Endothelial cell of umbilical vein (primary cell): ENCODE data around the gene UBASH3A. TPM values are rescaled to one million over a fixed set of nuclear protein-coding genes. Genes with fewer than 3 reads are reported as not detected.

Experiments
- BruUV-seq: library from RNA; stranded (reverse); fragments of 400-500 nt; replicated peaks from 2 replicates; lab custom pipeline; 2021; lab: Mats Ljungman, UMichigan
- CTCF ChIA-PET: fragments of 300-600, 350-600 bp; sonication (Branson Sonifier 250); formaldehyde crosslinking; loops from one replicate; lab custom pipeline; 2021; ENCODE audit warnings: antibody characterized with exemption, inconsistent platforms; lab: Charles Lee
- POLR2A ChIA-PET: fragments of 300-600, 350-600 bp; sonication (Branson Sonifier 250); formaldehyde crosslinking; loops from one replicate; lab custom pipeline; 2021; ENCODE audit warnings: antibody characterized with exemption, inconsistent platforms; lab: Charles Lee
- DNase-seq: peaks from one replicate; pipeline ENCODE4 v3.0.0-alpha.2; 2011; ENCODE audit warnings: low read depth, low spot score
- FAIRE-seq: peaks from 2 replicates; lab custom pipeline; 2011; peaks lifted over from hg19 to GRCh38; lab: Jason Lieb, UNC
- H2AFZ ChIP-seq: 2 replicates; pipeline ENCODE4 v1.6.0; 2012; ENCODE audit warnings: low read depth, low read length, control low read depth, inconsistent platforms
- H3K27ac ChIP-seq: 2 replicates; pipeline ENCODE4 v1.5.1; 2011; ENCODE audit warnings: low read depth, mild to moderate bottlenecking, control low read depth, low read length, moderate library complexity; ENCODE audit not compliant: insufficient read depth
- H3K27me3 ChIP-seq, 2 experiments: 2 replicates each; pipeline versions ENCODE4 v1.6.0 to v1.6.1; 2011; ENCODE audit warnings: low read length in 2 of 2, mixed read lengths in 1 of 2; ENCODE audit not compliant: control insufficient read depth in 2 of 2, insufficient read depth in 2 of 2
- H3K36me3 ChIP-seq, 2 experiments: 2 replicates in 1 of 2; 3 replicates in 1 of 2; pipeline ENCODE4 v1.5.1; 2011; ENCODE audit warnings: low read length in 2 of 2, mild to moderate bottlenecking in 1 of 2, moderate library complexity in 1 of 2; ENCODE audit not compliant: control insufficient read depth in 2 of 2, insufficient read depth in 2 of 2; ENCODE audit errors: extremely low read depth in 1 of 2
- H3K4me1 ChIP-seq: 3 replicates; pipeline ENCODE4 v1.5.1; 2011; ENCODE audit warnings: mild to moderate bottlenecking, low read length; ENCODE audit not compliant: control insufficient read depth, insufficient read depth; ENCODE audit errors: extremely low read depth
- H3K4me2 ChIP-seq: 2 replicates; pipeline ENCODE4 v1.6.1; 2011; ENCODE audit warnings: low read length, control low read depth, mixed read lengths; ENCODE audit not compliant: insufficient read depth
- H3K4me3 ChIP-seq, 3 experiments: fragments of 200-600 bp in 1 of 3; sonication (generic), shearing (Covaris generic) in 1 of 3; replicated peaks in 1 of 3; 2 replicates each; pipeline ENCODE4 v1.5.1; 2011 to 2016; ENCODE audit warnings: control low read depth in 3 of 3, low read length in 3 of 3, mild to moderate bottlenecking in 2 of 3, inconsistent platforms in 1 of 3, low read depth in 1 of 3, moderate library complexity in 1 of 3; ENCODE audit not compliant: insufficient read depth in 1 of 3
- H3K79me2 ChIP-seq: 2 replicates; pipeline ENCODE4 v1.6.0; 2012; ENCODE audit warnings: low read length, inconsistent platforms; ENCODE audit not compliant: control insufficient read depth, insufficient read depth
- H3K9ac ChIP-seq: replicated peaks from 2 replicates; pipeline ENCODE3; 2011; ENCODE audit warnings: low read length, control low read depth; ENCODE audit not compliant: insufficient read depth; ENCODE audit errors: extremely low read depth
- H3K9me1 ChIP-seq: replicated peaks from 3 replicates; pipeline ENCODE4 v1.6.0; 2011; ENCODE audit warnings: mild to moderate bottlenecking, low read length; ENCODE audit not compliant: control insufficient read depth, insufficient read depth; ENCODE audit errors: extremely low read depth
- H3K9me3 ChIP-seq: replicated peaks from 2 replicates; pipeline ENCODE4 v1.5.1; 2012; ENCODE audit warnings: low read length, inconsistent platforms; ENCODE audit not compliant: control insufficient read depth, insufficient read depth
- H4K20me1 ChIP-seq: replicated peaks from 2 replicates; pipeline ENCODE3; 2011; ENCODE audit warnings: mild to moderate bottlenecking, low read length; ENCODE audit not compliant: control insufficient read depth, insufficient read depth; ENCODE audit errors: extremely low read depth
- EZH2 ChIP-seq: IDR thresholded peaks from 2 replicates; pipeline ENCODE4 v1.6.1; 2012; ENCODE audit warnings: borderline replicate concordance, low read depth, mild to moderate bottlenecking, moderate library complexity, low read length, inconsistent platforms; ENCODE audit not compliant: severe bottlenecking
- FOS ChIP-seq: IDR thresholded peaks from 2 replicates; pipeline ENCODE4 v1.6.1; 2011; ENCODE audit warnings: mild to moderate bottlenecking, low read length, moderate library complexity, borderline replicate concordance; ENCODE audit not compliant: insufficient read depth
- GATA2 ChIP-seq: IDR thresholded peaks from 2 replicates; pipeline ENCODE4 v1.7.0; 2011; ENCODE audit warnings: low read depth, mild to moderate bottlenecking, moderate library complexity, mixed read lengths, low read length; ENCODE audit not compliant: insufficient read length, insufficient read depth
- JUN ChIP-seq: IDR thresholded peaks from 2 replicates; pipeline ENCODE4 v1.6.1; 2011; ENCODE audit warnings: borderline replicate concordance, low read depth; ENCODE audit not compliant: insufficient read length, insufficient read depth
- MYC ChIP-seq: IDR thresholded peaks from one replicate; pipeline ENCODE4 v1.6.1; 2011; ENCODE audit warnings: mild to moderate bottlenecking, low read depth, low read length
- POLR2A ChIP-seq: IDR thresholded peaks from 2 replicates; pipeline ENCODE4 v1.6.1; 2012; ENCODE audit warnings: low read depth, mild to moderate bottlenecking, control low read depth, low read length
- POLR2AphosphoS5 ChIP-seq: IDR thresholded peaks from 2 replicates; pipeline ENCODE4 v1.6.1; 2012; ENCODE audit warnings: low read depth, mild to moderate bottlenecking, control low read depth, low read length, moderate library complexity; ENCODE audit not compliant: insufficient read depth
- dilution Hi-C: fragments of 300-500 bp; cut with MboI; formaldehyde crosslinking; loops from one replicate; pipeline ENCODE4 v1.15.0; 2019; ENCODE audit warnings: low sequenced_read_pairs; ENCODE audit not compliant: extremely low pct_ligation_motif_present
- intact Hi-C: fragments of 100-400 bp; cut with micrococcal nuclease; formaldehyde crosslinking; loops from one replicate; pipeline ENCODE4 v1.10.0; 2022
- polyA plus RNA-seq, 4 experiments: library from polyadenylated mRNA; depleted of rRNA in 3 of 4; stranded (reverse) in 3 of 4; unstranded in 1 of 4; fragments of >200 nt; gene quantifications; 2 replicates each; pipeline versions ENCODE4 v1.2.1 to v1.2.3, GENCODE V29; 2011 to 2012; ENCODE audit warnings: missing spikeins in 1 of 4
- total RNA-seq: library from RNA; stranded (reverse); gene quantifications from 2 replicates; pipeline ENCODE4 v1.2.3, GENCODE V29; 2021
- TF ChIP-seq, protein P1 (sequence below), 2 donors: IDR thresholded peaks; 1 replicate in 1 of 2; 2 replicates in 1 of 2; pipeline ENCODE4 v1.5.1; 2011; ENCODE audit warnings: low read length in 2 of 2, mild to moderate bottlenecking in 2 of 2, moderate library complexity in 2 of 2, control low read depth in 1 of 2, inconsistent platforms in 1 of 2, low read depth in 1 of 2; ENCODE audit not compliant: insufficient read depth in 1 of 2; ENCODE audit errors: extremely low read depth in 1 of 2
- TF ChIP-seq, protein P2 (sequence below): IDR thresholded peaks from 2 replicates; pipeline ENCODE4 v1.6.1; 2011; ENCODE audit not compliant: insufficient read depth, insufficient read length

Gene UBASH3A
- total and polyA plus RNA-seq, 2 donors (not counting 3 experiments of a cell fraction or from before 2014, with no cell fraction given), result not detected

DNA sequence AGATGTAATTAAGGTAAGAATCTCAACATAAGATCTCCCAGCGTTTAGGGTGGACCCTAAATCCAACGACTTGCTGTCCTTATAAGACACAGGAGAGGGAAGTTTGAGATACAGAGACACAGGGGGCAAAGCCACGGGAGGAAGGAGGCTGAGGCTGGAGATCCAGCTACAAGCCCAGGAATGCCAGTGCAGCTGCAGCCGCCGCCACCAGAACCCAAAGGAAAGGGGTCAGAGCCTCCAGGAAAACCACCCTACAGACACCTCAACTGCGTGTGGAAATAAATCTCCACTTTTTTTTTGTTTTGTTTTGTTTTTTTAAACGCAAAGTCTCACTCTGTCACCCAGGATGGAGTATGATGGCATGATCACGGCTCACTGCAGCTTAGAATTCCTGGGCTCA is 25.3 kb upstream of the UBASH3A start:
- FAIRE-seq (no peak), DNase-seq (no peak)
- Histone ChIP-seq H3K9ac (no peak overlapping the region), H3K9me1 (no peaks in the 10 kb centered on the region), H3K4me1 (no peaks in the 10 kb centered on the region), H3K4me3 (no peak overlapping the region), H4K20me1 (no peaks in the 10 kb centered on the region), H3K36me3 (no peaks in the 10 kb centered on the region), H2AFZ (no peak overlapping the region), H3K4me2 (no peak overlapping the region), H3K9me3 (no peaks in the 10 kb centered on the region), H3K27ac (no peak overlapping the region), H3K79me2 (no peaks in the 10 kb centered on the region), H3K27me3 (no peaks in the 10 kb centered on the region)
- TF ChIP-seq POLR2A, result no peak
- TF ChIP-seq EZH2, result no peak
- TF ChIP-seq JUN, result no peak
- TF ChIP-seq, protein P1, sequence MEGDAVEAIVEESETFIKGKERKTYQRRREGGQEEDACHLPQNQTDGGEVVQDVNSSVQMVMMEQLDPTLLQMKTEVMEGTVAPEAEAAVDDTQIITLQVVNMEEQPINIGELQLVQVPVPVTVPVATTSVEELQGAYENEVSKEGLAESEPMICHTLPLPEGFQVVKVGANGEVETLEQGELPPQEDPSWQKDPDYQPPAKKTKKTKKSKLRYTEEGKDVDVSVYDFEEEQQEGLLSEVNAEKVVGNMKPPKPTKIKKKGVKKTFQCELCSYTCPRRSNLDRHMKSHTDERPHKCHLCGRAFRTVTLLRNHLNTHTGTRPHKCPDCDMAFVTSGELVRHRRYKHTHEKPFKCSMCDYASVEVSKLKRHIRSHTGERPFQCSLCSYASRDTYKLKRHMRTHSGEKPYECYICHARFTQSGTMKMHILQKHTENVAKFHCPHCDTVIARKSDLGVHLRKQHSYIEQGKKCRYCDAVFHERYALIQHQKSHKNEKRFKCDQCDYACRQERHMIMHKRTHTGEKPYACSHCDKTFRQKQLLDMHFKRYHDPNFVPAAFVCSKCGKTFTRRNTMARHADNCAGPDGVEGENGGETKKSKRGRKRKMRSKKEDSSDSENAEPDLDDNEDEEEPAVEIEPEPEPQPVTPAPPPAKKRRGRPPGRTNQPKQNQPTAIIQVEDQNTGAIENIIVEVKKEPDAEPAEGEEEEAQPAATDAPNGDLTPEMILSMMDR (IDR thresholded peaks at IDR 0.05; ENCODE audit: extremely low read depth in 1 of 2, insufficient read depth in 1 of 2, low read depth in 1 of 2, low read length in 2 of 2), result no peak
- TF ChIP-seq, protein P2, sequence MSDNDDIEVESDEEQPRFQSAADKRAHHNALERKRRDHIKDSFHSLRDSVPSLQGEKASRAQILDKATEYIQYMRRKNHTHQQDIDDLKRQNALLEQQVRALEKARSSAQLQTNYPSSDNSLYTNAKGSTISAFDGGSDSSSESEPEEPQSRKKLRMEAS, result no peak
- TF ChIP-seq GATA2, result no peak
- TF ChIP-seq FOS, result no peak
- TF ChIP-seq POLR2AphosphoS5, result no peak
- TF ChIP-seq MYC, result no peak
- intact Hi-C loops (no loop called here), dilution Hi-C loops (no loop called here)
- CTCF ChIA-PET, result interaction anchor here (1.4 kb wide), 1 partner anchor 233 kb away, joined by 4 read pairs; no protein-coding TSS in a partner anchor
- no TSS peak for BruUV-seq
- POLR2A ChIA-PET, result no interaction called here
